Measurements from ENCODE around the gene QPRT. TPM values are rescaled to one million over a fixed set of nuclear protein-coding genes. Genes with fewer than 3 reads are reported as not detected.
"Not testable (repeated sequence)": the region's sequence is repeated elsewhere in the genome, so short reads cannot be mapped to it uniquely, and the experiment has no call there.

QPRT gene
- total RNA-seq, 1 experiment from 2014 or later = 27.9 TPM

GRCh38 chr16:29708917-29709600, 30.1 kb downstream of the QPRT start:
- BruUV-seq (replicated peaks) = no TSS peak
- no peak for DNase-seq (ENCODE audit: low read depth, low spot score)
- in situ Hi-C loops (cut with HindIII; ENCODE audit: low pct_unique_long_range_greater_than_20kb, low sequenced_read_pairs) (no loop called here), intact Hi-C loops (cut with micrococcal nuclease; ENCODE audit: unreplicated experiment) (no loop called here)
- Histone ChIP-seq H3K4me1 (ENCODE audit: control insufficient read depth, insufficient read depth, low read length) (peaks cover 3% of the 10 kb centered on the region; the same call in 1 of the 2 replicates), H3K27ac (ENCODE audit: low read length) (no peak overlapping the region), H3K4me3 (ENCODE audit: low read depth in 2 of 2, low read length in 2 of 2) (no peak overlapping the region), H3K27me3 (ENCODE audit: control insufficient read depth, insufficient read depth, low read length) (no peaks in the 10 kb centered on the region), H3K9me3 (ENCODE audit: control insufficient read depth, insufficient read depth, low read depth, low read length) (no peaks in the 10 kb centered on the region), H3K36me3 (ENCODE audit: control insufficient read depth, insufficient read depth, low read length) (no peaks in the 10 kb centered on the region)
- ChIA-PET CTCF (no interaction called here), POLR2A (interaction anchor here (0.5 kb wide), 1 partner anchor 24 kb away, joined by 3 read pairs; no protein-coding TSS in a partner anchor)
- TF ChIP-seq POLR2AphosphoS5 (IDR thresholded peaks at IDR 0.05; ENCODE audit: low read depth, low read length) (no peak), SIN3A (IDR thresholded peaks at IDR 0.05; ENCODE audit: borderline replicate concordance, insufficient read depth, low read depth, low read length) (no peak), REST (IDR thresholded peaks at IDR 0.05; ENCODE audit: insufficient read depth in 1 of 2, low read depth in 2 of 2, low read length in 1 of 2) (no peak), CTCF (IDR thresholded peaks at IDR 0.05) (no peak), TCF7L2 (IDR thresholded peaks at IDR 0.05; ENCODE audit: low read depth, low read length) (no peak)
- ATAC-seq = no peak

- DNase-seq (ENCODE audit: low read depth, low spot score); H3K9me3 ChIP-seq (ENCODE audit: control insufficient read depth, insufficient read depth, low read depth, low read length); CTCF ChIA-PET; ATAC-seq; BruUV-seq (replicated peaks); H3K4me1 ChIP-seq (ENCODE audit: control insufficient read depth, insufficient read depth, low read length); H3K27ac ChIP-seq (ENCODE audit: low read length); H3K4me3 ChIP-seq (ENCODE audit: low read depth in 2 of 2, low read length in 2 of 2); H3K27me3 ChIP-seq (ENCODE audit: control insufficient read depth, insufficient read depth, low read length); H3K36me3 ChIP-seq (ENCODE audit: control insufficient read depth, insufficient read depth, low read length); intact Hi-C loops (cut with micrococcal nuclease; ENCODE audit: unreplicated experiment); in situ Hi-C loops (cut with HindIII; ENCODE audit: low pct_unique_long_range_greater_than_20kb, low sequenced_read_pairs): not testable (repeated sequence)
- POLR2A ChIA-PET = interaction anchor here (0.5 kb wide), 1 partner anchor 23 kb away, joined by 3 read pairs; no protein-coding TSS in a partner anchor
Observed at GRCh38 chr16:29709657-29710056, 30.7 kb downstream of the QPRT start.
